Renal pelvis (tissue), 4 donors: ENCODE measurements around the gene ZNF346. TPM values are rescaled to one million over a fixed set of nuclear protein-coding genes. Genes with fewer than 3 reads are reported as not detected.
"Not testable (repeated sequence)": the region's sequence is repeated elsewhere in the genome, so short reads cannot be mapped to it uniquely, and the experiment has no call there.

ENCODE experiments used
- DNase-seq: peaks from one replicate; pipeline ENCODE4 v3.0.0-alpha.2; 2013
- polyA plus RNA-seq, 3 donors: library from polyadenylated mRNA; unstranded; fragments of 120-200 nt; gene quantifications; one replicate each; pipeline ENCODE4 v1.2.1, GENCODE V29; 2013; ENCODE audit not compliant: insufficient read length in 3 of 3

The ZNF346 gene
- polyA plus RNA-seq, 3 donors = 21.6 to 33.2 (median 27.5) TPM

DNA sequence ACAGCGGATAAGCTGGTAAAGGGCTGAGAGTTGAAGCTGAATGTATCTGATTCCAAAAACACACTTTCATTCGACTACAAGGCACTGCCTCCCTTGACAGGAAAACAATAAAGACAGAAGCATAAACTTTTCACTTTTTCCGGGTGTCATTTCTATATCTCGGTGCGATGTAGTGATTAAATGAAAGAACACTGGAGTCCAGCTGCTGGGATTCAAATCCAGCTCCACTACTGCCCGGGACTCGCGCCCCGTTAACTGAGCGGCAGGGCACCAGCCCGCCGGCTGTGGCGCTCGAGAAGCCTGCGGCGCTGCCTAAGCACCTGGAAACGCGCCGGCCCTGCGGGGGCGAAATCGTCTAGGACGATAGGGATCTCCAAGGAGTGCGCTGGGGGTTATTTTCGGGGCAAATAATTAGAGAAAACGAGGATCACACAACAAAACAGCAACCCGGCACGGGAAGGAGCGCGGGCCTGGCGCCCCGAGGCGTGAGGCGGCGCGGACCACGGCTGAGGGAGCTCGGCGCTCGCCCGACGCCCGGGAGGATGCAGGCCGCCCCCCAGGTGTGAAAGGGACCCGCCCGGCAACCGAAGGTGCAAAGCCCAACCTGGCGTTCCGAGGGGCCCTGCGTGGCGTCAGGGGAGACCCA, 16.8 kb upstream of the ZNF346 start:
- peak; percentile 54 for DNase-seq

- DNase-seq = peak; percentile 95
Observed at GRCh38 chr5:177006265-177006972, 16.1 kb upstream of the ZNF346 start, which contains the start of gene UIMC1. Gene UIMC1, minus strand, starts transcription at chr5:177006779. Its CDS starts 24,164 bp downstream, at chr5:176982615.

- no peak for DNase-seq
Observed at GRCh38 chr5:177008716-177009115, 13.8 kb upstream of the ZNF346 start.

DNA sequence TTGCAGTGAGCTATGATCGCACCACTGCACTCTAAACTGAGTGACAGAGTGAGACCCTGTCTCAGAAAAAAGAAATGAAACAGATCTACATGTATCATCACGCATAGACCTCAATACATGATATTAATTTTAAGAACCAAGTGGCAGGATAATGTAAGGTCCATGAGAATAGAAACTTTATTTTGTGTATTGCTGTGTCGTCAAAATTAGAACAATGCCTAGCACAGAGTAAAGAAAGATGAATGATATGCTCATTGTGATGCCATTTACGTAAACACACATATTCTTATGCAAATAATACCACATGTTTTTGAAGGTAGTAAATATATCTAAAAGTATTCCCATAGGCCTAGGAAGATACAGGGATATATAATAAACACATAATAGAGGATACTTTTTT, 12.3 kb upstream of the ZNF346 start:
- no peak for DNase-seq

DNA sequence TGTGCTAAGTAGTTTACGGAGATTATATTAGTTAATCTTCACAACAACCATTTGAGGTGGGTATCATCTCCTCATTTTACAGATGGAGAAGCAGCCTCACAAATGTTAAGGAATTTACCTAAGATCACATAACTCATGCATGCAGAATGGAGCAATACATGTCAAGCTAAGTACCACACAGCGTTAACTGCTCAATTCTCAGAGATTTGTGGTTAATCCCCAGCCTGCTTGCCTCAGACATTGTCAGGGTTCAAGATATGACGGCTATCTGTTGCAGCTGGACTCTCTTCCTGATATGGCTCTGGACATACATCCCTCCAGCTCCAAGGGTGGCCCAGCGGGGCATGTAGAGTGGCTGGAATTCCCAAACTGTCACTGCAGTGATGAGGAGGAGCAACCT, 7.3 kb upstream of the ZNF346 start:
- DNase-seq = no peak

DNA sequence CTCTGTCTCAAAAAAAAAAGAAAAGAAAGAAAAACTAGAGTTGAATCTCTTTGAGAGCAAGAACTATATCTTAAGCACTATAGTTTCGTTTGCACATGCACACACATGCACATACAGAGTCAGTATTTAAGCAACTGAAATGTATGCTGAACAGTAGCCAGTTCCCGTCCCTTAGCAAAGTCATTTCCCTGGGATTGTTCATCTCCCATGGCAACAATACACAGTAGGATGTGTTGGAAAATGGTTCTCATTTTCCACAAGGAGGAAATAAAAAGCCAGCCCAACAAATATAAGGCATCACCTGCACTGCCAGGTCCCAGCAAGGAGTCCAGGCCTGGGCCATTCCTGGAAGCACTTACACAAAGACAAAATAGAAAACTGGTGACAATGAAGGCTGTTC, 4.2 kb upstream of the ZNF346 start:
- DNase-seq = no peak

DNA sequence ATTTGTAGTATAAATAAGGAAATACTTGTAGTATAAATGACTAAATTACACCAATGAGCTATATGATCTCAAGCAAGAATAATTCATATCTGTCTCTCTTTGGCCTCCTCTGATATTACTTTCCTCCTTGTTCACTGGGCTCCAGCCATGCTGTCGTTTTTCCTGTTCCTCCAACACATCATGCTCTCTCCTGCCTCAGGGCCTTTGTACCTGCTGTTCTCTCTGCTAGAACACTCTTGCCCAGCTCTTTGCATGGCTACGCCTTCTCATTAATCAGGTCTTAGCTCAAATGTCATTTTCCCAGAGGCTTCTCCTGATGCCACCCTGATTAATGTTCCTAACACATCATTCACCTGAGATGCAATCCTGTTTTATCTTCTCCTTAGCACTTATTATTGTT, 2.5 kb upstream of the ZNF346 start:
- DNase-seq = no peak

DNA sequence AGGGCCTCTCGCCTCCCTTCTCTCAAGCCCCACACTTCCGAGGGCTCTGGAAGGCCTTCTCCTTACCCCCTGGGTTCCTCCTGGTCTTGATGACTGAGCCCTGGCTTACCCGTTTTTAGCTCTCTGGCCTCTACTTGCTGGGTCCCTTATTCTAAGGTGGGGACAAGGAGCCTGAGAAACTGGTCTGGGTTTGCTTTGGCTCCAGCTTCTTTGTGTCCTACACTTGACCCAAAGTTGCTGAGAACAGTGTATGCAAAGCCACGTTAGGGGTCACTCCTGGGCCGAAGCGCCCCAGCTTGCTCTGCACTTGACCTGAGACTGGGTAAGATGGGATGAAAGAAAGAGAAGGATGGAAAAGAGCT, 788 bp downstream of the ZNF346 start:
- no peak for DNase-seq

DNA sequence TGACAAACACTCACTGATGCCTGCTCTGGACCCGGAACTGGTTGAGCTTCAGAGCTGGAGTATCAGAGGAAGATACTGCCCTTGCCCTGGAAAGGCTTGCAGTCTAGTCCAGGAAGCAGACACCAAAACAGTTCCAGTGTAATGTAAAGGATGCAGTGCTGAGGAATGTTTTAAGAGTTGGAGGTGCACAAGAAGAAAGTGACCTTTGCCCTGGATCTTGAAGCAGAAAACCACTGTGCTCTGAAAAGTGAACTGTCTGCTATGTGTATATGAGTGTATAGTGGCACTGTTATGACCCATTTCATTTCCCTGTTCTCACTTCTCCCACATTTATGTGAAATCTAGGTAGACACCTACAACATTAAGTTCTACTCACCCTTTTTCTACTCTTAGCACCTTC, 2.1 kb downstream of the ZNF346 start:
- DNase-seq = no peak

GRCh38 chr5:177025101-177025601, 2.7 kb downstream of the ZNF346 start:
- no peak for DNase-seq

- DNase-seq = no peak
Observed at GRCh38 chr5:177027665-177028064, 5.2 kb downstream of the ZNF346 start.

DNA sequence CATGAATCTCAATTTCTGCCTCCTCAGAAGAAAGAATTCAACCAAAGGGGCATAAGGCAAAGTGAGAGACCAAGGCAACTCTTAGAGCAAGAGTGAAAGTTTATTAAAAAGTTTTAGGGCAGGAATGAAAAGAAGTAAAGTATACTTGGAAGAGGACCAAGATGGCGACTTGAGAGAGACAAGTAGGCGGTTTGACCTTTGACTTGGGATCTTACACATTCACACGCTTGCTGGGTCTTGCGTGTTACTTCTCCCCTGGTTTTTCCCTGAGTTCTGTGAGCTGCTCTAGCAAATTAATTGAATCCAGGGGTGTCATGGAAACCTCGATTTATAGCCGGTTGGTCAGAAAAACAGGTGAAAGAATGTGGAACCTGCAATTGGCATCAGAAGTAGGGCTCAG, 7.0 kb downstream of the ZNF346 start:
- DNase-seq = no peak

DNA sequence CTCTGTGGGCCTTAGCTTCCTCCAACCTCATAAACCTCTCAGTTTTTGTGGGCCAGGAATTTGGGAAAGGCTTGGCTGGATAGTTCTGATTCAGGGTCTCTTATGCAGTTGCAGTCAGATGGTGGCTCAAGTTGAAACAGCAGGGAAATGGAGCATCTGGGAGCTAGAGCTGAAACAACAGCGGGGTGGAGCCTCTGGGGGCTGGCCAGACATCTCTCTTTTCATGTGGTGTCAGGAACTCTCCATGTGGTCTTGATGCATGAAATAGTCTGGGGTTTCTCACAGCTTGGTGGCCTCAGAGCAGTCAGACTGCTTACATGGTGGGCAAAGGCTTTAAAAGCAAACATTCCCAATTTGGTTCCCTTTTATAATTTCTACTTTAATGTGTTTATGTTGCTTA, 13.5 kb downstream of the ZNF346 start:
- peak; percentile 34 for DNase-seq

GRCh38 chr5:177036443-177036842, 13.9 kb downstream of the ZNF346 start:
- no peak for DNase-seq

- no peak for DNase-seq
Observed at GRCh38 chr5:177036921-177037320, 14.4 kb downstream of the ZNF346 start.

DNA sequence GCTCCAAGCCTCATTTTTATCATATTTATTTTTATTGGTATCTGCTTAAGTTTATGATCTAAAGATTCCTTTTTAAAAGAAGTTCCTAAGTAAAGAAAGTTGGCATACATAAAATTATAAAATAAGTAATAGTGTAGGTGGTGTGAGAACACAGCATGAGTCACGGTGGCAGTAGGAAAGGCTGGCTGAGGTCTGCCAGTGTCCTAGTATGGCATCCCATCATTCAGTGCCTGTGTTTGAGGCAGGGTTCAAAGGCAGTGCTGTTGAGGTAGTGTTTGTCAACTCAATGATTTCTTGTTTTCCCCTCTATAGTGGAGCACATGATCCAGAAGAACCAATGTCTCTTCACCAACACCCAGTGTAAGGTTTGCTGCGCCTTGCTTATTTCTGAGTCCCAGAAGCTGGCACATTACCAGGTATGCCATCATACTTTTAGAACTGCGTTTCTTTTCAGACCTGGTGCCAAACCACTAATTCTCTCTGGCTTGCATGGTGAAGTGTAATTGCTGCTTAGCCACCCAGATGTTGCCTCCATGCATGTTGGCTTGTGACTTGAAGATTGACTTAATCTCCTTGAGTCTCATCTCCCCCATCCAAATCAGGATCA, 18.4 kb downstream of the ZNF346 start:
- no peak for DNase-seq

- no peak for DNase-seq
Observed at GRCh38 chr5:177041936-177042335, 19.4 kb downstream of the ZNF346 start.

DNA sequence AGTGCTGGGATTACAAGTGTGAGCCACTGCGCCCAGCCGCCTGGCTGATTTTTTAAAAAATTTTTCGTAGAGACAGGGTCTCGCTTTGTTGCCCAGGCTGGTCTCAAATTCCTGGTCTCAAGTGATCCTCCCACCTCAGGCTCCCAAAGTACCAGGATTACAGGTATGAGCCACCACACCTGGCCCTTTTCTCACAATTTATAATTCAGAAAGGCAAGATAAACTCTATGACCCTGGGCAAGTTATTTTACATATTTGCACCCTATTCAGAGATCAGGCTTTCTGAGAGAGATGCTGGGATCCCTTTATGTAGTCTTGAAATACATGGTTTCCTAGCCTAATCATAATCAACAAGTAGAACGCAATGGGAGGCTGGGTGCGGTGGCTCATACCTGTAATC, 20.6 kb downstream of the ZNF346 start:
- DNase-seq = no peak

DNA sequence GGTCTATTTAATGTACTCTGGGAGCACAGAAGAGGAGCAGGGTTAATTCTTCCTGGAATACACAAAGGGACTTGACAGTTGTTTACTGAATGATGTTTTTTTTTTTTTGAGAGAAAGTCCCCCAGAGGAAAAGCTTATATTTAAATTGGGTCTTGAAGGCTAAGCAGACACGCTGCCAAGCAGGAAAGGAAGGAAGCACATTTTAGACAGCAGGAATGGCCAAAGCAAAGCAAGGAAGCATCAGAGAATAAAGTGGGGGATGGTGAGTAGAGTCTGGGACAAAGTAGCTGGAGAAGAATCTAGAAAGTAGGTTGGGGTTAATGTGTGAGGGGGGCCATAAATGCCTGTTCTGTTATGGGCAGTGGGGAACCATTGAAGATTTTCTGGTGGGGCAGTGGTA, 21.5 kb downstream of the ZNF346 start:
- no peak for DNase-seq

- DNase-seq = no peak
Observed at GRCh38 chr5:177044641-177045040, 22.1 kb downstream of the ZNF346 start.

DNA sequence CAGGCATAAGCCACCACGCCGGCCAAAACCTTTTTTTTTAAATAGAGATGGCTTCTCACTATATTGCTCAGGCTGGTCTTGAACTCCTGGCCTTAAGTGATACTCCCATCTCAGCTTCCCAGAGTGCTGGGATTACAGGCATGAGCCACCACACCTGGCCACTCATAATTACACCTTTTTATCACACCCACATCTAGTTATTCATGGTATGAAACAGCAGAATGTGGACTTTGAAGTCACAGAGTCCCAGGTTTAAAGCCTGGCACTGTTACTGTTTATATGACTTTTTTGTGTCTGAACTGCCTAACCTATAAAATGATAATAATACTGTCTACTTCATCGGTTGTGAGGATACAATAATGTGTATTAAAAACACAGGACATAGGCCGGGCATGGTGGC, 23.1 kb downstream of the ZNF346 start:
- no peak for DNase-seq

DNA sequence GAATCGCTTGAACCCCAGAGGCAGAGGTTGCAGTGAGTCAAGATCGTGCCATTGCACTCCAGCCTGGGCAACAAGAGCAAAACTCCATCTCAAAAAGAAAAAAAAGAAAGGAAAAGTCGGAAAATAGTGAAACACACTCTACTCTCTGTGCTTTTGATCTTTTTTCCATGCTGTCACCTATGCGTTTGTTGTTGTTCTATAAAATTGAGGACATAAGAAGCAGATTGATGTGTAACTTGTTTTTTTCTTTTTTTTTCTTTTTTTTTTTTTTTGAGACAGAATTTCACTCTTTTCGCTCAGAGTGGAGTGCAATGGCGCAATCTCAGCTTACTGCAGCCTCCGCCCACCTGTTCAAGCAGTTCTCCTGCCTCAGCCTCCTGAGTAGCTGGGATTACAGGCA, 26.0 kb downstream of the ZNF346 start:
- not testable (repeated sequence) for DNase-seq

- no peak for DNase-seq
Observed at GRCh38 chr5:177049285-177049684, 26.8 kb downstream of the ZNF346 start.
